ENCODE data around the gene C7. TPM values are rescaled to one million over a fixed set of nuclear protein-coding genes. Genes with fewer than 3 reads are reported as not detected.

Gene C7
- total RNA-seq, result 0.94 TPM

GRCh38 chr5:40909264-40909663 is at the start of gene C7:
C7 (plus strand) TSS chr5:40909497; CDS start chr5:40909611, 114 bp downstream.

Small RNA genes within 50 kb of the gene (small RNA-seq; reads per million reads assigned to genes)
- gene AC114967.1 (ENCODE audit: low replicate concordance) (not detected), gene RNU7-161P (ENCODE audit: low replicate concordance) (not detected)

Other genes starting within 250 kb of the C7 start
- 1.6 TPM for gene PTGER4, start 229.6 kb upstream of the C7 start, total RNA-seq
- gene TTC33, start 153.5 kb upstream of the C7 start, total RNA-seq, result 57.9 TPM
- 78.3 TPM for gene PRKAA1, start 111.1 kb upstream of the C7 start, total RNA-seq
- gene RPL37, start 74.3 kb upstream of the C7 start, total RNA-seq, result 547 TPM
- 0.63 TPM for gene CARD6, start 68.1 kb upstream of the C7 start, total RNA-seq
- not detected for gene MROH2B, start 161.8 kb downstream of the C7 start, total RNA-seq